ENCODE data around the gene GPD1L. TPM values are rescaled to one million over a fixed set of nuclear protein-coding genes. Genes with fewer than 3 reads are reported as not detected.

The GPD1L gene
- total RNA-seq, 1 donor from 2014 or later: 13.0 TPM

- Mint-ChIP-seq H3K36me3 (ENCODE audit: low read depth) (peaks cover 1% of the 10 kb centered on the region), H3K4me3 (ENCODE audit: unreplicated experiment) (no peak overlapping the region), H3K27me3 (ENCODE audit: low read depth) (no peaks in the 10 kb centered on the region), H3K9me3 (ENCODE audit: low read depth) (peaks cover 8% of the 10 kb centered on the region), H3K27ac (ENCODE audit: unreplicated experiment) (no peak overlapping the region), H3K4me1 (ENCODE audit: low read depth) (peaks cover 13% of the 10 kb centered on the region)
- DNase-seq (ENCODE audit: low spot score): no peak
- TF ChIP-seq, protein P1, sequence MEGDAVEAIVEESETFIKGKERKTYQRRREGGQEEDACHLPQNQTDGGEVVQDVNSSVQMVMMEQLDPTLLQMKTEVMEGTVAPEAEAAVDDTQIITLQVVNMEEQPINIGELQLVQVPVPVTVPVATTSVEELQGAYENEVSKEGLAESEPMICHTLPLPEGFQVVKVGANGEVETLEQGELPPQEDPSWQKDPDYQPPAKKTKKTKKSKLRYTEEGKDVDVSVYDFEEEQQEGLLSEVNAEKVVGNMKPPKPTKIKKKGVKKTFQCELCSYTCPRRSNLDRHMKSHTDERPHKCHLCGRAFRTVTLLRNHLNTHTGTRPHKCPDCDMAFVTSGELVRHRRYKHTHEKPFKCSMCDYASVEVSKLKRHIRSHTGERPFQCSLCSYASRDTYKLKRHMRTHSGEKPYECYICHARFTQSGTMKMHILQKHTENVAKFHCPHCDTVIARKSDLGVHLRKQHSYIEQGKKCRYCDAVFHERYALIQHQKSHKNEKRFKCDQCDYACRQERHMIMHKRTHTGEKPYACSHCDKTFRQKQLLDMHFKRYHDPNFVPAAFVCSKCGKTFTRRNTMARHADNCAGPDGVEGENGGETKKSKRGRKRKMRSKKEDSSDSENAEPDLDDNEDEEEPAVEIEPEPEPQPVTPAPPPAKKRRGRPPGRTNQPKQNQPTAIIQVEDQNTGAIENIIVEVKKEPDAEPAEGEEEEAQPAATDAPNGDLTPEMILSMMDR (IDR thresholded peaks at IDR 0.05): no peak
Observed at GRCh38 chr3:32217339-32217738, 110.9 kb downstream of the GPD1L start.

Other genes starting within 250 kb of the GPD1L start
- 44.1 to 56.6 TPM (median 45.4 TPM) in 3 replicates for gene OSBPL10, start 125.4 kb upstream of the GPD1L start, total RNA-seq
- gene ZNF860, start 124.9 kb upstream of the GPD1L start, total RNA-seq: 1.5 to 2.4 TPM (median 2.0 TPM) in 3 replicates
- 2.3 to 3.7 TPM (median 2.5 TPM) in 3 replicates for gene CMTM8, start 132.1 kb downstream of the GPD1L start, total RNA-seq

Measured in chondrocyte (in vitro differentiated cells).